Nucleus accumbens (tissue), 56 donors: ENCODE results near the gene MAST4.

Experiments used
- DNase-seq, 56 donors: peaks; one replicate each; lab custom pipeline; 2025; lab: John Stamatoyannopoulos, UW

Gene MAST4

DNA sequence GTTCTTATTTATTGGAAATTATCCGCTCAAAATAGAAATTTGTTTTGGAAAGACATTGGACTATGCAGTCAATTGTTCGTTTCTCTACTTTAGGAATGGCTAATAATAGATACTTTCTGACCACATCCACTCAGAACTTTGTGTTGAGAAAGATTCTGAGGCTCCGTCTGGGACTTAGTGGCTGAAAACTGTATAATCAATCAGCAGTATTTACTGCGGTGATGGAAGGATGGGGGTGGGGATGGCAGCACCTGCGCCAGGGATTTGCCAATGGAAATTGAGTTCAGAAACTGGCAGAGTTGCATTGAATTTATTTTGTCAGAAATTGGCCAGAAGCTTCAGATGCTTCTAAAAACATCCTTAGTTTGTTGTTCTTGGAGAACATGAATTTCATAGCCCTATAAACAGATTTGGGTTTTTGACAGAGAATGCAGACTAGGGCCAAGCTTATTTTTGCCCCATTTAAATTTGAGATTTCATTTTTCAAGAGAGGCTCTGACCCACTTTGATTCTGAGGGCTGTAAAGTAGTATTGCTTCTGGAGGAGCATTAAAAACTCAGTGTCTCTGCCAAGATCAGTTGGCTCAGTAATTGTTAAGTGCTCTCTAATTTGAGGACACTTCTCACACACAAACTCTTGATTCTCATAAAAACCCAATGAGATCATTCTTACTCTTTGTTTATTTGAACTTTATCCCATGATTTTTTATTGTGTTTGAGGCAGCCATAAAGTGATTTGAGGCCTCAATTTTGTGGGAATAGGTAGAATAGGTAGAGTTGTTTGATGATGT, 385.3 kb downstream of the MAST4 start:
- DNase-seq: no peak

DNA sequence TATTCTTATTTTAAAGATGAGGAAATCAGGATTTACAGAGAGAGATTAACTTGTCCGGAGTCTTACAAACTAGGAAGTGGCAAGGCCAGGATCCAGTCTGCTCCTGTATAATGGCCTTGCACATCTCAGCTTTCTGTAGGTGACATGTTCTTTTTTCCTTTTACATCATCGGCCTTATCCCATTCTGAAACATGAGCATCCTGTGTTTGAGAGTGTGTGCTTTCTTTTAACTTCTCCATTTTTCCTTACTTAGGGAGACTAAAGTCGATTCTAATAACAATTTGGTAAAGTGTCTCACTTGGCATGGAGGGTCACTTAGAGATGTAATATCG, 385.8 kb downstream of the MAST4 start:
- no peak for DNase-seq

DNA sequence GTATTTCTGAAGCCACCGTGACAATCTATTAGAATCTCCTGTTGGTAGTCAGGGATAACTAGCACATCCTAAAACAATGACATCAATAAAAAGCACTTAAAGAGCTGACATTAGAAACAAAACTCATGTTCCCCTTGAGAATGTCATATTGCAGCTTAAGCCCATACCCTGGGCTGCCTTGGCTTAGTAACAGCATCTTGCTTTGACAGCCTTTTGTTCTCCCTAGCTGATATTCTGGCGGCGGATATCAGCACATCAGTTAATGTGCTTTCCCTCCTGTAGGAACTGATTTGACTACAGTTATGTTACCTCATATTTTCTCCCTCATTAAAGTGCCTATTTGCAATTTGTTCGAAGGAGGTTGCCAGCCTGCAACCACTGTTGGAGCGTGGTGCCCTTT, 386.3 kb downstream of the MAST4 start:
- no peak for DNase-seq

DNA sequence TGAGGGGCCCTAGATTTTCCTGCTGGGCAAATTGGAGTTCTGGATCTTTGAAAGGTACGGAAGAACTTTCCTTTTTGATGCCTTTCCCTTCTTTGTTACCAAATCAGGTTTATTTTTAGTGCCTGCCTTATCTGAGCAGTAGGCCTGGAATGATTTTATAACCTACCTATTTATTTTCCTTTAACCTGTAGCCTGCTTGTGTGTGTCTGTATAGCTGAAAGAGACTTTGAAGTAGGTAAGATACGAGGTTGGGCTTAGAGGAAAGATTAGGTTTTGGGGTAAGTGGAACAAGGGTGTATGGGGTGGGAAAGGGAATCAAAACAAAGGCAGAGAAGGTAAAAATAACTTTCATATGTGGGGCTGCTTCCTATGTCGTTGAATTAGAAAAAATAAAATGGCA, 389.2 kb downstream of the MAST4 start:
- DNase-seq: no peak

DNA sequence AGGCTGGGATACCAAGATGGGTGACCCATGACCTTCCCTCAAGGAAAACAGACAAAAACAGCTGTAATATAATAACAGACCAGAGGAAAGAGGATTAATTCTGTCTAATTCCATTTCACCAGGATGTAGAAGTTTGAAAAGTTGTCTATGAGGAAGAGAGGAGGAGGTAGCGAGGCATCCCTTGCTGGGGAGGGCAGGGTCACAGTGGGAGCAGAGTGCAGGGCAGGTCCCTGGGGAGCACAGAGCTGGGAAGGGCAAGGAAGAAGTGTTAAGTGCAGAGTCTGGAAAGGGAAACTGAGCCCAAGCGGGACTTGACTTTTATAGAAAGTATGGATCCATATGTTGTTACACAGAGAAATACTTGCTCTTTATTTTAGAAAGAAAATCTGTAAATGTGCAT, 389.8 kb downstream of the MAST4 start:
- DNase-seq: no peak

DNA sequence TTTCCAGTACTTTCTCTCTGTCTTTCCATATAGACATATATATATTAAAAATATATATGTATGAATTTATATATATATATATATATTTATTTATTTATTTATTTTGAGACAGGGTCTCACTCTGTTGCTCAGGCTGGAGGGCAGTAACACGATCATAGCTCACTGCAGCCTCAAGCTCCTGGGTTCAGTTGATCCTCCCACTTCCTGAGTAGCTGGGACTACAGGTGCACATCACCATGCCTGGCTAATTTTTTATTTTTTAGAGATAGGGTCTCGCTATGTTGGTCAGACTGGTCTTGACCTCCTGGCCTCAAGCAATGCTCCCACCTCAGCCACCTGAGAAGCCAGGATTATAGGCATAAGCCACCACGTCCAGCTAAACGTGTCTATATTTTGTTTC, 390.3 kb downstream of the MAST4 start:
- DNase-seq: no peak

DNA sequence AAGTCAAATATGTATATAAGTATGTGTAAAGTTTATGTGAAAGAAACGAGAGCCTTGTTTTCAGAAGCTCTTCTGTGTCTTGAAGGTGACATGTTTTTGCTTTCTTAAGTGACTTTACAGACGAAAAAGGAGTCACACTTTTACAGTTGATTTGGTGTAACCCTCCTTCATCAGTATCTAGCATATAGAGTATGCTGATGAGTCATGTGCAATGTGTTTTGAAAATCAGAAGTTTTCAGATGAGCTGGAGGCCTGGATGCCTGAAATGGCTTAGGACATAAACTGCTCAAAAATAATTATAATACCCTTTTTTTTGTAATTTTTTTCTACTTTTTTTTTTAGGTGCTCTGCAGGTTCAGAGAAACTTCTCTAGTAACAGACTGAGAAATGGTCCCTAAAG, 390.9 kb downstream of the MAST4 start:
- no peak for DNase-seq

DNA sequence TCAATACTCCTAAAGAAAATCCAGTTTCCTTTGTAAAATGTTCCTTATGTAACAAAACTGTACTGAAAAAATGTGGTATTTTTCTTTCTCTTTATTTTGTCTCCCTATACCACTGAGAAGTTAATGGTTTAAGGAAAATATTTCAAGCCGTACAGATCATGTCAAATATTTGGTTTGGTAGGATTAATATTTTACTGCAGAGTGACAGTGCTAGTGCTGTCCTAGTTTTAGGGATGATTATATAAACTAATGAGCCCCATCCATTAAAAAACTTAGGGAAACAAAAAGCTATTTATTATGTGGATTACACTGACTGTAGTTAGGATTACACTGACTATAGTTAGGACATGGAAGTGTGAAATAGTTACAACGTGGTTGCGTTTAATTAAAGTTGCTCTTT, 391.3 kb downstream of the MAST4 start:
- no peak for DNase-seq

DNA sequence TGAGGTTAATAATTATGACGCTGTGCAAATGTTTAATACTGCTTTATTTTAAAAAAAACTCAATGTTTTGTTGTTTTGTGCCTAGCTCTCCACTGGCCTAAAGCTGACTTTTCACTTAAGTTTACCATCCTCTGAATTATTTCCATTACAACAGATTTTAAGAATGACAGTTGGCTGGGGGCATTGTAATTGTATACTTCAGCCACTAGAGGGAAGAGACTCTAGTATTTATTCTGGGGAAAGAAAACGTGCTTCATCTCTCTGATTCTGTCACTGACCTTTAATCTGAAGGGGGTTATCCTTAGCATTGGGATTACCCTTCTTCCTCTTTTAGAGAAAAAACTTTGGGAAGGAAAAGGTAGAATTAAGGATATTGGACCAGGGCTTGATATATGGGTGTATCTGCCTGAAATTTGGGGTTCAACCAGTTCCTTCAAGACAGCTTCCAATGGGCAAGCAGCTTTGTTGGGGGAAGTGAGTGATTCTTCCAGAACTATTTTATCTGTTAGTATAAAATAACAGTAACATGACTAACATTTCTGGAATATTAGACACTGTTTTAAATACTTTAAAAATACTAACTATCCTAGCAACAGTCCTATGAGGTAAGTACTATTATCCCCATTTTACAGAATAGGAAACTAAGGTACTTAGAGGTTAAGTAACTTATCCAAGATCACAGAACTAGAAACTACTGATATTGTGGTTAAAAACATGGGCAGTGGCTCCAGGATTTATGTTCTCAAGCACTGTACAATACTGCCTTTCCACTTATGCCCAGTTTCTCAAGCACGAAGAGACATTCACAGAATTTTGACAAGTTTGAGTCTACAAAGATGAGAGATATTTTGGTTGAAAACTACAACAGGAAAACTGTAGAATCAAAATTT, 392.0 kb downstream of the MAST4 start:
- no peak for DNase-seq

DNA sequence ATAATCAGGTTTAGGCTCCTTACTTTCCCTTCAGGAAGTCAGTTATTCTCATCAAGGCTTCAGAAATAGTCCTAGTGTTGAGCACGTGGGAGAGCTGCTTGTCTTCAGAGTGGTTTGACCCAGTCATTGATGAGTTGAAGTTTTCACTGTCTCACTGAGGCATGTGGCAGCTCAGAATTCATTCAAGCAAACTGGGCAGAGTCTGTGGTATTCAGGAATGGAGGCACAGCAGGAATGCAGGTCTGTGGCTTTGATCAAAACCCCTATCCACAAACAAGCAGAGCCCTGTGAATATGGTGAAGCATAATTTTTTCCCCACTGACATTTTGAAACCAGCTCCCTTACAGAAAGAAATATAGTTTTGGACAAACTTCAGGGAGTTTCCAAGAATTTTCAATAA, 393.1 kb downstream of the MAST4 start:
- DNase-seq: no peak

DNA sequence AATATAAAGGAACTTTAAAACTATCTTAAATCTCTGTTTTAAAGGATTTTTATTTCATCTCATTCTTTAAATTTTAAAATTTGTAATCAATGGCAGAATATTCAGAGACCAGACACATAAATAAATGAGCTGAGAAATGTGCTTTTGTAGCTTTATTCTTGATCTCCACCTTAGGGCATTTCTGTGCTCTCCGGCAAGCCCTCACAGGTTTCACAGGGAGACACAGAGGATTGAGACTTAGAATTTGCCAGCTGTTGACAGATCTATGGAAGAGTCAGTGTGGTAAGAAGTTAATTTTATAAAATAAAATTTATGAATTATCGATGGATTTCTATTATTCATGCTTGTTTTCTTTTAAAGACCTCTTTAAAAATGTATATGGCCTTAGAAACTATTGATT, 393.6 kb downstream of the MAST4 start:
- no peak for DNase-seq

DNA sequence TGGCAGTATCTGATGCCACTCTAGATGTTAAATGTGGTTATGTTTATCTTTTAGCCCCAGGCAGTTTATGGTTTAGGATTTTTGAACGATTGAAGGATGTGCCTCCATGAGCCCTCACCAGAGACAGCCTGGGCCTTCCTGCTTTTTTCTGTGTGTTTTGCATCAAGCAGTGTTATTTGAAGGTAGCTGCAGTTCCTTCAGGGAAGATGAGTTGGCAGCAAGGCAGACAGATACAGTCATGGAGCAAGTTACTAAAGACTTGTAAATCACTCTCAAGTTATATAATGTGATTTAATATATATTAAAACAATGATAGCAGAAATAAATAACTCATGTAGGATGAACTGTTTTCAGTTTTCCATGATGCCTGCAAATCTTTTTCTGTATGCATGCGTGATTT, 395.6 kb downstream of the MAST4 start:
- DNase-seq: no peak

DNA sequence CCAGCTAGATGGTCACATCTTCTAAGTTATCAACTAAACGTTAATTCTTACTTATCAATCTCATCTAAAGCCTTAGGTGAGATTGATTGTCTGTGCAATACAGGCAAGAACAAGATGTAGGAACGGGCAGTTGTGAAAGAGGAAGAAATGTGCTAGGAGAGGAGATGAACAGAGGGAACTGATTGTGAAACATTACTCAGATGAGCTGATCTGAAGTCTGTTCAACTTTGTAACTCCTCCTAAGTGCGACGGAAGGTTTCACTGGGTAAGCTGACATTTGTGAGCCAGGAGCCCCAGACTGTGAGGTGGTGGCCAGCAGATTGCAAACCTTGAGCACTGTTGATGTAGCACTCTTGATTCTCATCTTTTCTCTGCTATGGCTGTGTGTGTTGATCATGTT, 396.4 kb downstream of the MAST4 start:
- no peak for DNase-seq

DNA sequence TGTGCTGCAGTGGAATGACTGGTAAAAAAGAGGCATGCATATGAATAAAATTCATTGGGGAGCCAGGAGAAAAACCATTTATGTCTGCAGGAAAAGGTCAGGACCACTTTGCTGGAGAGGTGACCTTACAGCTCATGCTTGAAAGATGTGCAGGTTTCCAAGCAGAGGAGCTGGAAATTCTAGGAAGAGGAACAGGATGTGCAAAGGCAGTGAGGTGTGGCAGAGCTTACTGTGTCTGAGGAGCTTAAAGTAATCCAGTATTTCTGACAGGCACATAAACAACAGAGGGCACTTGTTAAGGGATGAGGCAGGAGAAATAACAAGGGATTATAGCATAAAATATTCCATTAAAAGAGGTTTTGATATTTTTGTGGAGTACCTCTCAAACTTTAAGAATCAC, 397.3 kb downstream of the MAST4 start:
- DNase-seq: no peak

DNA sequence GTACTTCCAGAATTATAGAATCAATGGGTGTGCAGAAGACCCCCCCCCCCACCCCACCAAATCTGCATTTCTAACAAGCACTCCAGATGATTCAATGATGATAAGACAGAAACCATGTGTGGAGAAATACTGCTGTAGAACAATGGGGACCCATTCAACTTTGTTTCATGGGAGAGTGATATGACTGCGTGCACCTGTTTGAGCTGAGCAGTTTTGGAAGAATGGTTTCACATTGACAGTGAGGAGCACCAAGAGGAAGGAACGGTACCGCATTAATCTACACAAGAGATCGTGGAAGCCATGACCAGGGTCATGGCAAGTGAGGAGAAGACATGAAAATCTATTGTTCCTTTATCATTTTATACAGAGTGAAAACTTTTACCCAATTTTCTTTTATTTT, 397.7 kb downstream of the MAST4 start:
- DNase-seq: no peak

DNA sequence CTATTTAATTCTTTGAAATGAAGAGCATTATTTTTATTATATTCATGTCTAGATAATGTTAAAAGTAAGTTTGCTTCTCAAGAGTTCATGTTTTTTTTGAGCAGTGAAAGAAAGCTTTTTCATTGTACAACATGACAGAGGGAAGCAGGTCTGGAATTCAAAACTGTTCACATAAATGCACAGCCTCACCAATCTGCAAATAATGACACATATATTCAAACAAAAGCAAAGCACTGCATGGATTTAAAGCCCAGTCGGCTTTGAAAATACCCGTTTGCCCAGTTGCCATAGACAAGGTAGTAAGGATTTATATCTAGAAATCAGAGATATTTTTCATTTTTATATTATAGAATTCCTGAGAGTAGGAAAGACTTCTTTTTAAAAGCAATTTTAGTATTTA, 398.6 kb downstream of the MAST4 start:
- DNase-seq: no peak

DNA sequence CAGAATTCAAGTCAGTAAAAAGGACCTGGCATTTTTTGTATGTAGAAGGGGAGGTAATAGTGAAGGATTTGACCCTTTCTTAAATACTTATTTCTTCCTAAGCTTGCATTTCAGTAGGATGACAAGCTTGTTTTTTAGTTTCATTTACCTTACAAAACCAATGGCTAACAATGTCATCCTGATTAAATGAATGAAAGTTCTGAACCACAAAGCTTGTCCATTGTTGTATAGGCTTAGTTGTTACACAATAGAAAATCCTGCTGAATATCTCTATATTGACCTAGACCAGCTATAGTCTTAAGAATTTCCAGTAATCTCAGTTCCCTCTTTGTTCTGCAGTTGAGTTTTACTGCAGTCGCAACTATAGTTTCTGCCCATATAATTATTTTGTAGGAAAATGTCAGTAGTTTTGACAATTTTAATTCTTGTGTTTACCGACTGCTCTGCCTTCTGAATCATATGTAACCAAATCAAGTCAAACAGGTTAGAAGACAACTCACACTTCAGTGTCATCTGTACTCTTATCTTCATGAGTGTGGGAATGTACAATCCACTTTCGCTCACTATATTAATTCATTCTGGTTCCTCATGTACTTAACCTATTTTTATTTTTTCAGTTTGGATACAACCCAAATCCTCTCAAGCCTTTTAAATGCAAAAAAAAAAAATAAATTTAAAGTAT, 404.7 kb downstream of the MAST4 start:
- DNase-seq: no peak

DNA sequence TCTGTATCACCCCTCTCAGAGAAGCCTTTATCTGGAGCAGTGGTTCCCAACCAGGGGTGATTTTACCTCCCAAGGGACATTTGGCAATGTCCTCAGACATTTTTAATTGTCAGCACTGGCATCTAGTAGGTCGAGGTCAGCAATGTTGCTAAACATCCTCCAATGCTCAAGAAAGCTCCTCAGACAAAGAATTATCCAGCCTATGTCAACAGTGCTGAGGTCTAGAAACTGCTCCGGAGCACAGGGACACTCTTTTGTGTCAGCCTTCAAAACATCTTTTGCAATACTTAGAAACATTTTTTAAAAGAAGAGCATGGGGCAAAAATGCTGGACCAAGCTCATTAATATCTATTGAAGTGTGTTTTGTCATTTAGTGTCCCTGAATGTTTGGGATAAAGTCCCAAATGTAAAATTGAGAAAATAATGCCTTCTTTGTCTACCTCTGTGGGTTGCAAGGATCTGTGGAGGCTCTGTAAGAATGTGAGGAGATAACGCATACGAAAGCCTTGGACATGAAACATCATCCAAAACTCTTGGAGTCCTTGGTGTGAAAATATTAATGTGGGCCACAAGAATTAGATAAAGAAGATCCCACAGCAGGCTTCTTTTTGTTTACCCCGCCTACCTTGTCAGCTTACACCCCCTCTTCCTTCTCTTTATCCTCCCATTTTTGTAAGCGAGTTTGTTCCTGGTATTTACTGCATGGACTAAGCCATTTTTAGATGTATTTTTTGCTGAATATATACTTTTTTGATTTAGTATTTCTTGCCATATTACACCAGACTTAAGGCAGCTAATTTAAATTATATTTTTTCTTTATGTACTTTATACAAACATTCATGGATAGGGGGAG, 406.9 kb downstream of the MAST4 start:
- no peak for DNase-seq

DNA sequence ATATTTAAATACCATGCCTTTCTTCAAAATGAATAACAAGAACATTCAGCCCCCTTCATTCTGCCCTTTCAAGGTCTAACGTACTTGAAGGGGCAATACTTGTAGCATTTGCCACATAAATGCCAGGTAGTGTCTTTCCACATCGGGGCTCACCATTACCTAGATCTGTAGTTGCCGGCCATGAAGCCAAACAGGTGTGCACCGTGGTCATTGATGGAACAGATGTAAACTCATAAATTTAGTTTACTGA, 407.4 kb downstream of the MAST4 start:
- no peak for DNase-seq

DNA sequence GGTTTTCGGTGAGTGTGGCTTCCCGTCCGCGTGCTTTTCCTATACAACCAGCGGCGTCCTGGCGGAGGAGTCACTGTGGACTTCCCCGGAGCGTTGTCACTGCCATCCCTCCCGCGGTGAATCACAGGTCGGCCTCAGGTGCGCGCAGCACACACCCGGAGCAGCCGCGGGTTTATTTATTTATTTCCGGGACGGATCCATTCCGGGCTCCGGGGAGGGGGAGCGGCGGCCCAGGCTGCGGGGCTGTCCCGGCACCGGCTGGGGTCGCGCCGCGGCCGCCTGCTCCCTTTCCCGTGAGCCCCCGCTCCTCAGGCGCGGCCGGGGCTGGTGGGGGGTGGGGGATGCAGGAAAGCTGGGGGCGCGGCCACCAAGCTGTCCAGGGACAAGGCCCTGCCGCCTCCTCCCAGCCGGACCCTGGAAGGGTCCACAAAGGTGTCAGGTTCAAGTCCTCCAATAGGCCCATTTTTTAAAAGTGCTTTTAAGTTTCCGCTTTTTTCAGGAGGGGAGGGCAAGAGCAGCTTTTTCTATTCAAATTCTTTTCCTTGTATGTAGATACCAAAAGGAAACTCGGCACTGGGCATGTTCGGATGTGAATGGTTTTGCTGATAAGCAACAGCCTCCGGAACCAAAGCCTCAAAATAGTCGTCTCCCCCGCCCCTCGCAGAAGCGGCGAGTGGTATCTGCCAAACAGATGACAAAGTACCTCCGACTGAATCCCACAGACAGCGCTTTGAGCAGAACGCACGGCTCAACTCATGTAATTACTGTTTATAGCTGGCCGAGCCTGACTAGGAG, 407.9 kb downstream of the MAST4 start:
- peak in 49 of 56 donors; percentile 6 to 76 (median 38) for DNase-seq
